Skeletal muscle tissue (tissue), 4 donors: ENCODE results near the gene RENBP. TPM values are rescaled to one million over a fixed set of nuclear protein-coding genes. Genes with fewer than 3 reads are reported as not detected.

Experiments used
- H3K27ac ChIP-seq: one replicate; pipeline ENCODE4 v1.7.0; 2013; ENCODE audit warnings: mild to moderate bottlenecking, low read depth, low read length, inconsistent platforms
- H3K27me3 ChIP-seq, 3 donors: one replicate each; pipeline ENCODE4 v1.7.0; 2013; ENCODE audit warnings: low read length in 3 of 3; ENCODE audit not compliant: control insufficient read depth in 3 of 3, insufficient read depth in 3 of 3
- H3K36me3 ChIP-seq, 3 donors: one replicate each; pipeline ENCODE4 v1.7.0; 2013; ENCODE audit warnings: low read length in 3 of 3; ENCODE audit not compliant: control insufficient read depth in 3 of 3, insufficient read depth in 3 of 3
- H3K4me1 ChIP-seq, 3 donors: one replicate each; pipeline ENCODE4 v1.7.0; 2013; ENCODE audit warnings: low read length in 3 of 3, mild to moderate bottlenecking in 3 of 3; ENCODE audit not compliant: control insufficient read depth in 3 of 3, insufficient read depth in 3 of 3
- H3K4me3 ChIP-seq, 3 donors: one replicate each; pipeline ENCODE4 v1.7.0; 2013; ENCODE audit warnings: low read length in 3 of 3
- H3K9ac ChIP-seq, 3 donors: one replicate each; pipeline ENCODE4 v1.7.0; 2013; ENCODE audit warnings: low read length in 3 of 3, mild to moderate bottlenecking in 3 of 3, moderate library complexity in 2 of 3, low read depth in 1 of 3
- H3K9me3 ChIP-seq, 3 donors: one replicate each; pipeline ENCODE4 v1.7.0; 2013; ENCODE audit warnings: low read length in 3 of 3; ENCODE audit not compliant: control insufficient read depth in 3 of 3
- total RNA-seq: library from RNA; depleted of rRNA; stranded (reverse); fragments of >200 nt; gene quantifications from one replicate; pipeline ENCODE4 v1.2.3, GENCODE V29; 2014
- donor health status: Osteomylitis.

Gene RENBP
- 5.7 TPM for total RNA-seq

- H3K36me3 ChIP-seq: peaks cover 2 to 5% (median 2%) of the 10 kb centered on the region in 3 donors
- no peaks in the 10 kb centered on the region for H3K9me3 ChIP-seq
- H3K4me1 ChIP-seq: peaks cover 0 to 10% (median 8%) of the 10 kb centered on the region in 3 donors
- no peaks in the 10 kb centered on the region for H3K27me3 ChIP-seq
- peak within 1 kb of the TSS; percentile 23 to 54 (median 35) for H3K4me3 ChIP-seq
- peak within 1 kb of the TSS in 2 of 3 donors; percentile 3 to 40 for H3K9ac ChIP-seq
- no peak within 1 kb of the TSS for H3K27ac ChIP-seq
These were observed at the start of gene RENBP for GRCh38 chrX:153944140-153944799. Gene RENBP (minus strand): TSS chrX:153944643. CDS start chrX:153944610, 33 bp downstream.

GRCh38 chrX:153993978-153994377, 49.5 kb upstream of the RENBP start:
- no peak overlapping the region for H3K4me3 ChIP-seq
- H3K9ac ChIP-seq: no peak overlapping the region
- peaks cover 0 to 4% (median 0%) of the 10 kb centered on the region in 3 donors for H3K27me3 ChIP-seq
- H3K4me1 ChIP-seq: no peaks in the 10 kb centered on the region
- H3K9me3 ChIP-seq: no peaks in the 10 kb centered on the region
- no peaks in the 10 kb centered on the region for H3K36me3 ChIP-seq
- H3K27ac ChIP-seq: no peak overlapping the region

- Histone ChIP-seq H3K4me3 (no peak overlapping the region), H3K36me3 (no peaks in the 10 kb centered on the region), H3K9ac (no peak overlapping the region), H3K9me3 (no peaks in the 10 kb centered on the region), H3K4me1 (no peaks in the 10 kb centered on the region), H3K27me3 (peaks cover 0 to 4% (median 0%) of the 10 kb centered on the region in 3 donors), H3K27ac (no peak overlapping the region)
These were observed 48.6 kb upstream of the RENBP start for GRCh38 chrX:153993079-153993478.

GRCh38 chrX:153992180-153992579, 47.7 kb upstream of the RENBP start:
- Histone ChIP-seq H3K27me3 (peaks cover 0 to 4% (median 0%) of the 10 kb centered on the region in 3 donors), H3K9me3 (no peaks in the 10 kb centered on the region), H3K9ac (no peak overlapping the region), H3K4me3 (no peak overlapping the region), H3K4me1 (no peaks in the 10 kb centered on the region), H3K36me3 (no peaks in the 10 kb centered on the region), H3K27ac (no peak overlapping the region)

- H3K27me3 ChIP-seq: peaks cover 0 to 4% (median 0%) of the 10 kb centered on the region in 3 donors
- H3K36me3 ChIP-seq: no peaks in the 10 kb centered on the region
- no peak overlapping the region for H3K4me3 ChIP-seq
- H3K9me3 ChIP-seq: no peaks in the 10 kb centered on the region
- H3K4me1 ChIP-seq: no peaks in the 10 kb centered on the region
- no peak overlapping the region for H3K27ac ChIP-seq
- no peak overlapping the region for H3K9ac ChIP-seq
These were observed 46.7 kb upstream of the RENBP start for GRCh38 chrX:153991013-153991580.

GRCh38 chrX:153989973-153990655, 45.7 kb upstream of the RENBP start:
- Histone ChIP-seq H3K4me3 (no peak overlapping the region), H3K27ac (no peak overlapping the region), H3K9ac (no peak overlapping the region), H3K4me1 (peaks cover 0 to 2% (median 2%) of the 10 kb centered on the region in 3 donors), H3K9me3 (no peaks in the 10 kb centered on the region), H3K27me3 (peaks cover 0 to 4% (median 0%) of the 10 kb centered on the region in 3 donors), H3K36me3 (no peaks in the 10 kb centered on the region)

- H3K27me3 ChIP-seq: peaks cover 0 to 4% (median 0%) of the 10 kb centered on the region in 3 donors
These were observed 44.0 kb upstream of the RENBP start for GRCh38 chrX:153988493-153988892.

GRCh38 chrX:153984351-153985178, 40.1 kb upstream of the RENBP start:
- H3K4me1 ChIP-seq: peaks cover 0 to 10% (median 9%) of the 10 kb centered on the region in 3 donors
- no peak overlapping the region for H3K27ac ChIP-seq
- no peak overlapping the region for H3K4me3 ChIP-seq
- H3K27me3 ChIP-seq: no peaks in the 10 kb centered on the region
- no peak overlapping the region for H3K9ac ChIP-seq
- H3K9me3 ChIP-seq: no peaks in the 10 kb centered on the region
- H3K36me3 ChIP-seq: peaks cover 0 to 6% (median 0%) of the 10 kb centered on the region in 3 donors

More at GRCh38 chrX:153988493-153988892, 44.0 kb upstream of the RENBP start:
- Histone ChIP-seq H3K4me1 (peaks cover 0 to 10% (median 9%) of the 10 kb centered on the region in 3 donors), H3K9ac (no peak overlapping the region), H3K36me3 (no peaks in the 10 kb centered on the region), H3K9me3 (no peaks in the 10 kb centered on the region), H3K4me3 (no peak overlapping the region), H3K27ac (no peak overlapping the region)

GRCh38 chrX:153983321-153983801, 38.9 kb upstream of the RENBP start:
- no peak overlapping the region for H3K4me3 ChIP-seq
- H3K9ac ChIP-seq: no peak overlapping the region
- H3K9me3 ChIP-seq: no peaks in the 10 kb centered on the region
- H3K4me1 ChIP-seq: peaks cover 0 to 10% (median 9%) of the 10 kb centered on the region in 3 donors
- H3K36me3 ChIP-seq: peaks cover 0 to 6% (median 0%) of the 10 kb centered on the region in 3 donors
- H3K27ac ChIP-seq: no peak overlapping the region
- H3K27me3 ChIP-seq: no peaks in the 10 kb centered on the region
